Measurements from ENCODE around the gene SNRPA. TPM values are rescaled to one million over a fixed set of nuclear protein-coding genes. Genes with fewer than 3 reads are reported as not detected.

The SNRPA gene
- total RNA-seq, 1 experiment from 2014 or later = 147 TPM

DNA sequence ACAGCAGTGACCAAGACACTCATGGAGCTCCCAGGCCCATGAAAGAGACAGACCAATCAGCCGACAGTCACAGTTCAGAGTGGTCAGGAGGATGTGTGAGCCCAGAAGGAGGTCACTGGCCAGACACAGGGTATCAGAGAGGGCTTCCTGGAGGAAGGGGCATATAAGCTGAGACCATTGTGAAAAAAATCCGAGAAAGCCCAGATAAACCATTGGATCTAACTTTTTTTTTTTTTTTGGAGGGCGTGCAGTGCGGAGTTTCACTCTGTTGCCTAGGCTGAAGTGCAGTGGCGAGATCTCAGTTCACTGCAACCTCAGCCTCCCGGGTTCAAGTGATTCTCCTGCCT, 29.9 kb upstream of the SNRPA start:
- Histone ChIP-seq H3K4me2 (peak overlapping the region; percentile 98), H3K36me3 (ENCODE audit: low read depth) (peaks cover 22% of the 10 kb centered on the region; the same call in 1 of the 2 replicates), H4K20me1 (ENCODE audit: insufficient read depth) (peaks cover 29% of the 10 kb centered on the region), H3K79me2 (ENCODE audit: low read depth) (peaks cover 76% of the 10 kb centered on the region), H3K4me3 (no peak overlapping the region), H3K9me2 (ENCODE audit: insufficient read depth) (no peaks in the 10 kb centered on the region), H3K4me1 (replicated peaks; ENCODE audit: insufficient read depth) (peaks cover 27% of the 10 kb centered on the region), H3K27ac (no peak overlapping the region), H3F3A (ENCODE audit: insufficient read depth, low read depth) (peaks cover 26% of the 10 kb centered on the region), H2AFZ (no peak overlapping the region), H3K9me3 (ENCODE audit: insufficient read depth, low read depth) (no peaks in the 10 kb centered on the region), H3K27me3 (ENCODE audit: insufficient read depth, low read depth) (no peaks in the 10 kb centered on the region)
- intact Hi-C loops (cut with micrococcal nuclease; ENCODE audit: unreplicated experiment) = no loop called here
- BruUV-seq (replicated peaks) = no TSS peak
- ChIA-PET POLR2A (ENCODE audit: unreplicated experiment) (no interaction called here), CTCF (interaction anchor here (0.7 kb wide), 1 partner anchor 58 kb away, joined by 3 read pairs; no protein-coding TSS in a partner anchor)
- TF ChIP-seq CTCF (conservative IDR thresholded peaks at IDR 0.05) (no peak), EZH2 (IDR thresholded peaks at IDR 0.05; ENCODE audit: low read depth) (no peak)
- no peak for DNase-seq

DNA sequence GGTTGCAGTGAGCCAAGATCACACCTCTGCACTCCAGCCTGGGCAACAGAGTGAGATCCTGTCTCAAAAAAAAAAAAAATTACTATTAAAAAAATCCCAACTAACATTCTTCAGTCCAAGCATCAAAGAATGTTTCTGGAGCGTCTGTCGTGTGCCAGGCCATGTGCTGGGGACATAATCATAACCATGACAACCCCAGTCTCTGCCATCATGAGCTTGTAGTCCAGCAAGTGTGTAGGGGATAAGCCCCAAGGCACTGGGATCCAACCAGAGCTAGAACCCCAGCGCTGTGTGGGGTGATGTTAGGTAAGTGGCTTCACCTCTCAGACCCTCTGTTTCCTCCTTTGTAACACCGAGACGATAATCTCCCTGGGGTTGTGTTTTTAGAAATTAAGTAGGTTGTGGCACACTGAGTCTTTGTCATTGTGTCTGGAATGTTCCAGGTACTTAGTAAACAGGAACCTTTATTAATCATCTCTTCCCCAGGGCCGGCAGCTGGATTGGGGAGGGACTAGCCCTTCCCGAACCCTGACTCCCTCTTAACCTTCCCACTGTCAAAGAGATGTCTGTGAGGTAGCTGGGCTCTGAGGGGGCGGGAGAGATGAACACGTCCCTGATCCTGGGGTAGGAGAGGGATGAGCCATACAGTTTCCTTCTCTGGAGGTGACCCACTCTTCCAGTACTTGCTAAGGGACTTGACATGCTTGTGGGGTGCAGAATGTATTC, 28.9 kb upstream of the SNRPA start:
- Histone ChIP-seq H3K9me3 (ENCODE audit: insufficient read depth, low read depth) (no peaks in the 10 kb centered on the region), H3K4me1 (replicated peaks; ENCODE audit: insufficient read depth) (peaks cover 27% of the 10 kb centered on the region), H3K36me3 (ENCODE audit: low read depth) (peaks cover 28% of the 10 kb centered on the region; the same call in 1 of the 2 replicates), H3K79me2 (ENCODE audit: low read depth) (peaks cover 76% of the 10 kb centered on the region), H3K4me3 (no peak overlapping the region), H3K4me2 (0 out of 2 replicates have a peak overlapping the region, but pooled peaks have one; percentile 0), H3F3A (ENCODE audit: insufficient read depth, low read depth) (peaks cover 21% of the 10 kb centered on the region; the same call in 1 of the 2 replicates), H3K9me2 (ENCODE audit: insufficient read depth) (no peaks in the 10 kb centered on the region), H2AFZ (no peak overlapping the region), H3K27ac (no peak overlapping the region), H4K20me1 (ENCODE audit: insufficient read depth) (peaks cover 29% of the 10 kb centered on the region), H3K27me3 (ENCODE audit: insufficient read depth, low read depth) (no peaks in the 10 kb centered on the region)
- intact Hi-C loops (cut with micrococcal nuclease; ENCODE audit: unreplicated experiment) = no loop called here
- no TSS peak for BruUV-seq (replicated peaks)
- TF ChIP-seq EZH2 (IDR thresholded peaks at IDR 0.05; ENCODE audit: low read depth) (no peak), CTCF (conservative IDR thresholded peaks at IDR 0.05) (no peak)
- ChIA-PET CTCF (interaction anchor here (0.5 to 0.7 kb wide), 2 partner anchors 59 to 1120 kb away, joined by 3 to 13 read pairs; no protein-coding TSS in a partner anchor), POLR2A (ENCODE audit: unreplicated experiment) (no interaction called here)
- DNase-seq = no peak

DNA sequence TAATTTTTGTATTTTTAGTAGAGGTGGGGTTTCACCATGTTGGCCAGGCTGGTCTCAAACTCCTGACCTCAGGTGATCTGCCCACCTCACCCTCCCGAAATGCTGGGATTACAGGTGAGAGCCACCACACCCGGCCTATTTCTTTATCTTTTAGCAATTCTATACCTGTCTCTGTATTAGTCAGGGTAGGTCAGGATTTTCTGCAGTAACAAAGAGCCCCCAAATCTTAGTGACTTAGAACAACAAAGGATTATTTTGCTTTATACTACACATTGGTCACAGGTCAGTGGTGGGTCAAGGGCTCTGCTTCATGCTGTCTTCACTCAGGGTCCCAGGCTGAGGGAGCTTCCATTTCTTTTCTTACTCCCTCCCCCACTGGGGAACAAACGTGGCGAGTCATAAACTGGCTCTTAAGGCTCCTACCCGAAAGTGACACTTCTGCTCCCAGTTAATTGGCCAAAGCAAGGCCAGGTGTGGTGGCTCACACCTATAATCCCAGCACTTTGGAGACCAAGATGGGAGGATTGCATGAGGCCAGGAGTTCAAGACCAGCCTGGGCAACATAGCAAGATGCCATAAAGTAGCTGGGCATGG, 27.2 kb upstream of the SNRPA start:
- no peak overlapping the region for H3K4me2 ChIP-seq
- no peak for DNase-seq
- no peaks in the 10 kb centered on the region for H3K9me2 ChIP-seq (ENCODE audit: insufficient read depth)
- H3K27me3 ChIP-seq (ENCODE audit: insufficient read depth, low read depth) = no peaks in the 10 kb centered on the region
- peaks cover 32% of the 10 kb centered on the region; the same call in 1 of the 2 replicates for H3K36me3 ChIP-seq (ENCODE audit: low read depth)
- peaks cover 27% of the 10 kb centered on the region for H3K4me1 ChIP-seq (replicated peaks; ENCODE audit: insufficient read depth)
- intact Hi-C loops (cut with micrococcal nuclease; ENCODE audit: unreplicated experiment) = no loop called here
- TF ChIP-seq CTCF (conservative IDR thresholded peaks at IDR 0.05) = no peak
- TF ChIP-seq EZH2 (IDR thresholded peaks at IDR 0.05; ENCODE audit: low read depth) = no peak
- ChIA-PET CTCF (no interaction called here), POLR2A (ENCODE audit: unreplicated experiment) (interaction anchor here (0.6 kb wide), 1 partner anchor 103 kb away, joined by 5 read pairs; no protein-coding TSS in a partner anchor)
- BruUV-seq (replicated peaks) = no TSS peak
- H3K27ac ChIP-seq = no peak overlapping the region
- no peaks in the 10 kb centered on the region for H3K9me3 ChIP-seq (ENCODE audit: insufficient read depth, low read depth)
- no peak overlapping the region for H2AFZ ChIP-seq
- H3K79me2 ChIP-seq (ENCODE audit: low read depth) = peaks cover 60% of the 10 kb centered on the region
- H3F3A ChIP-seq (ENCODE audit: insufficient read depth, low read depth) = 0 out of 2 replicates have a peak, but pooled peaks cover 10% of the 10 kb centered on the region
- no peak overlapping the region for H3K4me3 ChIP-seq
- H4K20me1 ChIP-seq (ENCODE audit: insufficient read depth) = peaks cover 29% of the 10 kb centered on the region
